Suppressor macrophage treated with lipopolysaccharide for 4 hours (primary cell): ENCODE results near the gene OR52M1.

ENCODE experiments used
- DNase-seq: peaks from one replicate; pipeline ENCODE4 v3.0.0-alpha.2; 2020

The OR52M1 gene

GRCh38 chr11:4569075-4569474, 24.1 kb downstream of the OR52M1 start:
- DNase-seq = no peak

DNA sequence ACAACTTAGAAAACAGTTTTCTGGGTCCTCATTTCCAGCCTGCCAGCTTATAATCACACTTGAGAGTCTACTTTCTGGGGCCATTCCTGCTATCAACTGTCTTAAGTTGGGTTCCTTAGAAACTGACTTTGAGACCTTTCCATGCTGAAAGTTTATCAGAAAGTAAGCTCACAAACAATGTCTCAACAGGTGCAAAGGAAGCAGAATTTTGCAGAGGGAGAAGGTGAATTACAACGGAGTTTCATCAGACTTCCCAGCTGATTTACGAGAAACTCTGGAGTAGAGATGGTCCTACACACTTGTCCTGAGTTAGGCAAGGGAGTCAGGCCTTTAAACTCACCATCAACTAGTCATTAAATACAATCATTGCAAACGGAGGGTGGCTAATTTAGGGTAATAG, 31.9 kb downstream of the OR52M1 start:
- no peak for DNase-seq

DNA sequence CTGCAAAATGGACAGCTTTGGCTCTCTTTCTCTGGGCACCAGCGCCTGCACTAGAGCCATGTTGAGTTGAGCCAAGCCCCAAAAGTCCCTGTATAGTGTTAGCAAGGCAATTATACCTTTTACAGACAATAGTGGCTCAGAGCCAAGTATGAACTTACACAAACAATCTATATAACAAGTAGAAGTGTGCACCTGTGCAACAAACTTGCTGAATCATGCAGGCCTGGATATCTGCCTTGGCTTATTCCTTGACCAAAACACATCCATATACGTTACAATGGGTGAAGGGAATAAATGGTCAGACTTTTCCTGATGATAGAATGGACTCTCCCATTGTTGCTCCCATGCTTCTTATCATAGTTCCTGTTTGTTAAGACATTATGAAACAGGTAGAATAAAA, 32.8 kb downstream of the OR52M1 start:
- DNase-seq = no peak

GRCh38 chr11:4578624-4579023, 33.6 kb downstream of the OR52M1 start:
- DNase-seq = no peak

GRCh38 chr11:4580124-4580523, 35.1 kb downstream of the OR52M1 start:
- no peak for DNase-seq

- DNase-seq = no peak
Measured at GRCh38 chr11:4581443-4581842, 36.5 kb downstream of the OR52M1 start, which contains the start of gene OR52I2. TSS of gene OR52I2 (plus strand) at chr11:4581743.

DNA sequence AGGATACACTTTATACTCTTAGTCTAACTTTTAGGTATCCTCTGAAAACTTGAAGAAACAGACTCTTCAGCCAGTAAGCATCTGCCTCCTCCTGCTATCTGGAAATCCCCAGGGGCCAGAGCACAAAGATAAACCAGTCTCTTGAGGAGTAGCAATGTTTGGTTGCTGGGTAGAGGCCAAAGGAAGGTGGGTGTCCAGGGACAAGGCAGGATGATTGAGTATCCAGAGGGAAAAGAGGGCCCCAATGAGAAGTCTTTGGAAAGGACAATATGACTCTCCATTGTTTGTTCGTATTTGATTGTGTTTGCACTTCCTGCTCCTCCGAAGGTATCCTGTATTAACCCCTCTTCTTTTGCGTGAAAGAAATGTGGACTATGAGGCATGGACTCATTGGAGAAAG, 44.0 kb downstream of the OR52M1 start:
- no peak for DNase-seq

DNA sequence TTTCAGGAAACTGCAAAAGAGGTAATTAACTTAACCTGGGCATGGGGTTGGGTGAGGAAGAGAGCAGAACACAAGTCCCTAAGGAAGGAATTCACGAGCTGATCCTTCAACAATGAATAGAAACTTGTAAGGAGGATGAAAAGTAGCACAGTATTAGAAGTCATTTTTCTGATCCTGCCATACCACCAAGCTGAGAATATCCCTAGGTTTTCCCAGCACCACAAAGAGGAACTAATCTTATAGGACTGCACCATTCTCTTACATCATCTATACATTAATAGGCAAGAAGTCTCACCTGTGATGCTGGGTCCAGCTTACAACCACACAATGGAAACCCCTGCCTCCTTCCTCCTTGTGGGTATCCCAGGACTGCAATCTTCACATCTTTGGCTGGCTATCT, 48.7 kb downstream of the OR52M1 start, which contains the start of gene OR52I1:
OR52I1 (plus strand) TSS at position 301 of the 400 bp plus-strand sequence; CDS start at position 301, 0 bp downstream.
- DNase-seq = no peak
